ENCODE data around the gene ZNF524.

DNA sequence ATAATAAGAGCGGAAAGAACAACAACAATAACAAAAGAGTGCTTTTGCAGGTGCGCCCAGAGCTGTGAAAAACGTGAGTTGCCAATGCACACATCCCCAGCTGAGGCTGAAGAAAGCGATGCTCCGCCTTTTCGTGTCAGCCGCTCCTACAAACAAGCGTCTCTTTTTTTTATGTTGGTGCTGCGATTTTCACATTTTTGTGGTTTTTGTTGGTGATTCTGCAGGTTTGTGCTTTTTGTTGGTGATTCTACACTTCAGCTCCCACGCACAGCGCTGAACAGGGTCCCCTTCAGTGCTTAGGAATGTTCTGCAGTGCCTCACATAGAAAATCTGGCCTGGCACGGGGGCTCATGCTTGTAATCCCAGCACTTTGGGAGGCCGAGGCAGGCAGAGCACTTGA, 47.5 kb upstream of the ZNF524 start:
- TF ChIP-seq, protein P1, sequence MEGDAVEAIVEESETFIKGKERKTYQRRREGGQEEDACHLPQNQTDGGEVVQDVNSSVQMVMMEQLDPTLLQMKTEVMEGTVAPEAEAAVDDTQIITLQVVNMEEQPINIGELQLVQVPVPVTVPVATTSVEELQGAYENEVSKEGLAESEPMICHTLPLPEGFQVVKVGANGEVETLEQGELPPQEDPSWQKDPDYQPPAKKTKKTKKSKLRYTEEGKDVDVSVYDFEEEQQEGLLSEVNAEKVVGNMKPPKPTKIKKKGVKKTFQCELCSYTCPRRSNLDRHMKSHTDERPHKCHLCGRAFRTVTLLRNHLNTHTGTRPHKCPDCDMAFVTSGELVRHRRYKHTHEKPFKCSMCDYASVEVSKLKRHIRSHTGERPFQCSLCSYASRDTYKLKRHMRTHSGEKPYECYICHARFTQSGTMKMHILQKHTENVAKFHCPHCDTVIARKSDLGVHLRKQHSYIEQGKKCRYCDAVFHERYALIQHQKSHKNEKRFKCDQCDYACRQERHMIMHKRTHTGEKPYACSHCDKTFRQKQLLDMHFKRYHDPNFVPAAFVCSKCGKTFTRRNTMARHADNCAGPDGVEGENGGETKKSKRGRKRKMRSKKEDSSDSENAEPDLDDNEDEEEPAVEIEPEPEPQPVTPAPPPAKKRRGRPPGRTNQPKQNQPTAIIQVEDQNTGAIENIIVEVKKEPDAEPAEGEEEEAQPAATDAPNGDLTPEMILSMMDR (IDR thresholded peaks at IDR 0.05; ENCODE audit: low read depth, low read length) = no peak
- no peak for TF ChIP-seq EZH2phosphoT487 (IDR thresholded peaks at IDR 0.05; ENCODE audit: low read depth)

Measured in OCI-LY3 (cell line).